T-helper 22 cell (primary cell): ENCODE measurements around the gene CLCN6.

Experiments
- DNase-seq: peaks from one replicate; pipeline ENCODE4 v3.0.0-alpha.2; 2020; ENCODE audit warnings: low read depth

The CLCN6 gene

DNA sequence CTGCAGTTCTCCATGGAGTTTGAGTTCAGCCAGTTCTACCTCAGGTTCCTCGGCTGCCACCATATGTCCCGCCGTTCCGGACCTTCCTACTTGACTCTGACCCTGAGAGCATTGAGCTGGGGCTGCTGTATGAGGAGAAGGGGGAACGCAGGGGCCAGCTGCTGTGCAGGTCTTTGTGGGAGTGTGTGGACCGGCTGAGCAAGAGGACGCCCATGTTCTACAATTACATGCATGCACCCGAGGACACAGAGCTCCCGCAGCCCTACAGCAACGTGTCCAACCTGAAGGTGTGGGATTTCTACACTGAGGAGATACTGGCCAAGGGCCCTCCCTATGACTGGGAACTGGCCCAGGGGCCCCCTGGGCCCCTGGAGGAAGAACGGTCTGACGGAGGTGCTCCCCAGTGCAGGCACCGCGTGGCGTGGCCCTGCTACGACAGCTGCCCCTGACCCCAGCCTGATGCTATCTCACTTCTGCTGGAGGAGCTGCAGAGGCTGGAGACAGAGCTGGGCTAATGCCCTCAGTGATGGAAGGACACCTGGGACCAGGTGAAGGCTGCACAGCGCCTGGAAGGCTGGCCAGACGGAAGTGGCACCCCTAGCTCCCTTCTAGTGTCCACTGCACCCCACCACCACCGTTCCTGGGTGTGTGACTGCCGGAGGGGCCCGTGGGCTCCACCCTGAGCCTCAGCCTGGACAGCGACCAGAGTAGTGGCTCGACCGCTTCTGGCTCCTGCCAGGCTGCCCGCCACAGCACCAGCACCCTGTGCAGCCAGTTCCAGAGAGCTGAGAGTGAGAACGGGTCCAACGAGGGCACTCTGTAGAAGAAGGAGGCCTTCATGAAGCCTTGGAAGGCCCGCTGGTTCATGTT is 73.6 kb downstream of the CLCN6 start:
- no peak for DNase-seq

DNA sequence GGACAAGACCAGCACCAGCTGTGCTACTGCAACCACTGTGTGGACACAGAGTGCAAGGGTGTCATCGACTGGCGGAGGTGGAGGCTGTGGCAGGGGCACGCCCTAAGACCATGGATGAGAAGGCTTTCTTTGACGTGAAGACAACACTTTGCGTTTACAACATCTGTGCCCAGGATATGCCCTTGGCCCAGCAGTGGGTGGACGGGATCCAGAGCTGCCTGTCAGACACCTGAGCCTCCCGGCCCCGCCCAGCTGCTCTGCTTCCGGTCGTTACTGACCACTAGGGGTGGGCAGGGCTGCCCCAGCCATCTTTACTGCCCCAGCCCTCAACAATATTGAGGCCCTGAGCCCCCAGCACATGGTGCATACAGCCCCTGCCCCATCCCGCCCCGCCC is 74.2 kb downstream of the CLCN6 start:
- no peak for DNase-seq

DNA sequence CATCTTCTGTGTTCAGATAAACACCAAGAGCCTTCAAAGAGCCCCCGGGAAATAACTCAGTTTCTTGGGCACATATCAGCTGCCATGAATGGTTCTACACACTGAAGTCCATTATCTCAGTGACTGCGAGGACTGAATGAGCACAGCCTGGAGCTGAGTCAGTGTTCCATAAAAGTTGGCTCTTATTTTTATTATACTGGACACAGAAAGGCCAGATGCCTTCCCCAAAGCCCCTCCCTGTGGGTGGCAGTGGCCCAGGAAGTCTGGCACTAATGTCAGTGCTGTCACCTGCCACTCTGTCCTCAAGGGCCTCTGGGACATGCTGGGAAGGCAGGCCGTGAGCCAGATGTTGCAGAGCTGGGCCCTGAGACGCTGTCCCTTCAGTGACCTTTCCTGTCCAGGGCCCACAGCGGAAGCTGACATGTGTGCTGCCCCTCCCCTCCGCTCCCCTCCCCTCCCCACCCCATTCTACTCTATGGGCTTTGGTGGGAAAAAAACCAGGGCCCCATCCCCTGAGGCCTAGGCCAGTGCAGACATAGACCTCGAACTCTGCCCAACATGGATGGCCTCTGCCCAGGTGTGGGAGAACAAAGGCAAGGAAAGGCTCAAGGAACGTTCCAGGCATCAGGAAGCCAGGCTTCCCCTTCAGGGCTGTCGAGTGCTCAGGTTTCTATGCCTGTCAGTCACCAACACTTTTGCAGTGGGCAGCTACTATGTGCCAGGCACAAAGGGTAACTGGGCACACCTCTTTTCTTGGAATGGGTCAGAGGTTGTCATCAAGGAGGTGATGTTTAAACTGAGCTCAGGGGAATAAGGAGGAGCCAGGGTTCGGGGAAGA is 75.1 kb downstream of the CLCN6 start:
- no peak for DNase-seq

DNA sequence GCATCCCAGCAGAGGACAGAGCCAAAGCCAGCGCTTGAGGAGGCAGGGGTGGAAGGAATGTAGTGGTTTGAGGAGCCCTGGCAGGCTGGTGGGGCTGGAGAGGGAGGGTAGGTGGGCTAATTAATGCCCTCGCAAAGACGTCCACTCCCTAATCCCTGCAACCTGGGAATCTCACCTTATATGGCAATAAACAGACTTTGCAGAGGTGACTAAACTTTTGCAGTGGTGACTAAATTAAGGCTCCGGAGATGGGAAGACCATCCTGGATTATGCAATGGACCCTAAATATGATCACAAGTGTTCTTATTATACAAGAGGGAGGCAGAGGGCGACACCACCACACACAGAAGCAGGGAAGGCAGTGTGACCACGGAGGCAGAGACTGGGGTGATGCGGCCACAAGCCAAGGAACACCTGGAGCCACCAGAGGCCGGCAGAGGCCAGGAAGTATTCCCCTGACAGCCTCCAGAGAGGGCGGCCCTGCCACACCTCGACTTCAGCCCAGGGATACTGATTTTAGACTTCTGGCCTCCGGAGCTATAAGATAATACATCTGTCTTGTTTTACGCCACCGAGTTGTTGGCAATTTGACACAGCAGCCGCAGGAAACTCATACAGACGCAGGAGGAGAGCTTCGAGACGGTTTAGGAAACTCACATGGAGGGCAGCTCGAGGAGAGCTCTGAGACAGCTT is 75.9 kb downstream of the CLCN6 start:
- no peak for DNase-seq

DNA sequence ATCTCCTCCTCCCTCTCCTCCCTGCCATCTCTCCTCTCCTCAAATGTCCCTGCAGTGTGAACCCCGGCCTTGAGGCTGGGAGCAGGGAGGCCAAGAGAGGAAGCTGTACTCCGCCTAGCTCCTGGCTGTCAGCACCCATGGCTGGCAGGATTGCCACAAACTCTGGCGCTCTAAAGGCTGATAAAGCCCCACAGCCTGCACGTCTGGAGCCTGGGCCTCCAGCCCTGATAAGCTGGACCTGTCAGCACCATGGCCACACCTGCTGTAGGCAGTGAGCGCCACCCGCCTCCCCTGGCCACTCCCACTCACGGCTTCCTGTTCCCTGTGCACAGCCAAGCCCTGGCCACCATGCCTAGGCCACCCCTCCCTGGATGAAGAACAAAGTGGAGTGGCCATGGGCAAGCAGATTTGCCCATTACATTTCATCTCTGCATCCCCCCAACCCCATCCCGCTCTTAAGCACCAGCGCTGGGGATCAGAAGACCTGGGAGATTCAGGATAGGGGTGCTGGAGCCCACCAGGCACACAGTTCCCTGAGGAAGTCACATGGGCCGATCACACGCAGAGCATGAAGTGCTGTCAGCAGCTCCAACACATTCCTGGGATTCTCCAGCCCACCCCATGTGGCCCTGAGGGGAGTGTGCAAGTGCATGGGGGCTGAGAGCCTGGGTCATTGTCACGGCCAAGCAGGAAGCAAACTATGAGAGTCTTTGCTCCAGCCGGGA is 77.0 kb downstream of the CLCN6 start:
- no peak for DNase-seq

DNA sequence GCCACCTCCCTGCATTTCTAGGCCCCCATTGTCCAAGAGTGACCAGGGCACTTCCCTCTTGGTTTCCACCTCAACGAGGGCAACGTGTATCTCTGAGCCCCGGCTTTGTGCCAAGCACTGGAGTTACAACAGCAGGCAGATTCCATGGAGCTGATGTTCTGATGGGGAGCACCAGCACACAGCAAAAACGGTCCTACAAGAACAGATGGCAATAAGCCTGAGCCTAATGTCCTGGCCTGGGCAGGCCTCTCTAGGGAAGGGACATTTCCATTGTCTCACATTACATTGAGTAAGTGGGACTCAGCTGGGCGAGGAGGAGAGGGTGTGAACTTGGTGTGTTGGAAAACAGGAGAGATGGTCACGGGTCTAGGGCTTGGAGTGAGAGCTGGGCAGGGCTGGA is 79.9 kb downstream of the CLCN6 start:
- DNase-seq: no peak

DNA sequence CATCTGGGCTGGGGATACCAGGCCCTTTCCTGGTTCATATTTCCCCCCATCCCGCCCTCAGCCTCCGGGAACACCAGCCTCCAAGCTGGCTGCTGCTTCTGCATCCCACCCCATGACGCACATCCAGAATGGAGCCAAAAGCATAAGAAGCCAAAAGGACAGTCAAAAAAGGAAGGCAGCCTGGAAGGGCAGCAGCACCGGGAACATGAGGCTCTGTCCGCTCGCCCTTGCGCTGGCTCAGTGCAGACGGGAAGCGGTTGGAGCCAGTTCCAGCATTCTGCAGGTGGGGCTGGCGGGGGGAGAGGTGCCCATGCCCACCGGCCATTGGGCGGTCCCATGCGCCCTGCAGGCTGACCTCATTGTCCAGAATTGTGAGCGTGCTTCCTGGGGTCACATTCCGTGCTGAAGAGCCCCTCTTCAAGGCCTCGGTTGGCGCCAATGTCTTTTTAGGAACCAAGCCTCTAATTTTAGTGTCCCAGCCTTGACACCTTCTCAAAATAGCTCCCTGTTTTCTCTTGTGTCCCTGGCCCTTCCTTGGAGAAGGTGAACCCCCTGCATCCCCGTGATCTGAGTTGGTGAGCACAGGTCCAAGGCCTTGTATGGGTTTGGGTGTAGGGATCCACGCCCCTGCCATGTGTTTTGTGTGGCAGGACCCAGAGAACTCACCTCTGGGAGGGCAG is 81.1 kb downstream of the CLCN6 start:
- no peak for DNase-seq

DNA sequence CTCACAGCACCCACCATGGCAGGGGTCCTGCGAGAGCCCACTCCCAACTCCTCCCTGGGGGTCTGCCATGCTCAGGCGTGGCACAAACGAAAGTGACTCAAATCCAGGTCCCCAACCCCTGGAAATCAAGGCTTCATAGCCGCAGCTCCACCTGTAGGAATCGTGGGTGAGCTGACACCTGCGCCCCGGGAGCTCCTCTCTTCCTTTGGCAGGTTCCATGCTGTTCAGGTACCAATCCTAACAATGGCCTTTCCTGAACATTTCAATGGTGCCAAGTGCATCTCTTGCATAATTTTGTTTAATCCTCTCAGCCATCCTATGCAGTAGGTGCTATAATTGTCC is 81.6 kb downstream of the CLCN6 start:
- no peak for DNase-seq

DNA sequence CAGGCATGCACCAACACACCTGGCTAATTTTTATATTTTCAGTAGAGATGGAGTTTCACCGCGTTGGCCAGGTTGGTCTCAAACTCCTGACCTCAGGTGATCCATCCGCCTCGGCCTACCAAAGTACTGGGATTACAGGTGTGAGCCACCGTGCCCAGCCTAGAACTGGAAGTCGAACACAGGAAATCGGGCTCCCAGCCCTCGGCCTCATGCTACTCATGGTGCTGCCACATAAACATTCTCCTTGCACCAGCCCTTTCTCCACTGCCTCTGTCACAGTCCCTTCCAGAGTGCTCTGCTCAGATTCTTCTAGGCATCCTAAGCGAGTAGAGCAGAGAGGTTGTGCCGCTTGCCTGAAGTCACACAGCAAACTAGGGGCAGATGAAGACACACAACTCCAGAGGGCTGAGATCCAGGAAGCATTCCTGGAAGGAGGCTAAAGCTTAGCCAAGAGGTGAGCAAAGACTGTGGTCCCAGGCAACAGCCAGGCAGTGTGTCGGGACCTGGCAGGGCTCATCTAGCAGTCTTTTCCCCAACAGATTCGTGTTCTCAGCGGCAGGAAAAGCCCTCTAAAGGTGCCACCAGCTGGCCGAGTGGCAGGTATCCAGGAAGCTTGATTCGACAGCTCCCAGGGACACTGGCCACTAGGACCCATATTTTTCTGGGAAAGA is 82.3 kb downstream of the CLCN6 start:
- DNase-seq: no peak

DNA sequence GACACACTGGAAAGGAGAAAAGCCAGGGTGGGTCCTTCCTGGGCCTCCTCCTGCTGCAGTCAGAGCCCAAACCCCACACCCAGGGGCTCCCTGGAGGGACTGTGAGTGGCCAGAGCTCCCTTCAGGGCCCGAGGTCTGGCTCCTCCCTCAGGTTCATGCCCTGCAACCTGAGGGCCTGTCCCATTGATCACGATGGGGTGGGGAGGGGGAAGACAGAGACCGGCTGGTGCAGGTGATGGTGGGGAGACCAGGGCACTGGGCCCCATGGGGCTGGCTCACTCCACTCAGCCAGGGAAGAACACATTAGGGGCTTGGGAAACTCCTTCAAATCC is 82.9 kb downstream of the CLCN6 start:
- no peak for DNase-seq

DNA sequence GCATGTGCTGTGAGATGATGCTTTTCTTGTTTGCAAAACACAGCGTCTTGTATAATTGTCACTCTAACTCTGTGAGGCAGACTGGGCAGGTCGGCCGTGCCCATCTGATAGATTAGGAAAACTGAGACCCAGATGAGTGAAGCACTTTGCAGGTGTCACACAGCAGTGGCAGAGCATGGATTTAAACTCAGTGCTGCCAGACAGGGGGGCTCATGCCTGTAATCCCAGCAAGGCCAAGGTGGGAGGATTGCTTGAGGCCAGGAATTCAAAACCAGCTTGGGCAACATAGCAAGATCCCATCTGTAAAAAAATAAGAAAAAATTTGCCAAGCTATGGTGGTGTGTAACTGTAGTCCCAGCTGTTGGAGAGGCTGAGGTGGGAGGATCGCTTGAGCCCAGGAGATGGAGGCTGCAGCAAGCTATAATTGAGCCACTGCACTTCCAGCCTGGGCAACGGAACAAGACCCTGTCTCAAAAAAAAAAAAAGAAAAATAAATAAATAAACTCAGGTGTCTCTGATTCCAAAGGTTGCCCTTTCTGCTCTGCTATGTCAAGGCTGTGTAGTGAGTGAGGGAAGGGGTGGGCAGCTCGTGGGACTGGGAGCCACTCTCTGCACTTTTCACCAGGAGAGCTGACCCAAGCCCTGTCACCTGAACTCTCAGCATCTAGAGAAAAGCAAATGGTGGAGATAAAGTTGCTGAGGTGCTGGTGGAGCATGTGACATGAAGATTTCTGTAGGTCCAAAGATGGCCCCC is 85.6 kb downstream of the CLCN6 start:
- DNase-seq: no peak
